Smooth muscle cell (in vitro differentiated cells): ENCODE data around the gene SDK1. TPM values are rescaled to one million over a fixed set of nuclear protein-coding genes. Genes with fewer than 3 reads are reported as not detected.

Experiments used
- DNase-seq: peaks from one replicate; lab custom pipeline; 2025; ENCODE audit not compliant: unreplicated experiment; lab: John Stamatoyannopoulos, UW
- H2AFZ ChIP-seq: fragments of 200-600 bp; sonication (generic); 2 replicates; pipeline ENCODE4 v1.6.0; 2016; ENCODE audit warnings: antibody characterized with exemption, low read depth, mild to moderate bottlenecking
- H3F3A ChIP-seq: fragments of 200-600 bp; sonication (generic); 2 replicates; pipeline ENCODE4 v1.6.0; 2017; ENCODE audit warnings: antibody characterized with exemption, low read depth
- H3K27ac ChIP-seq: fragments of 200-600 bp; sonication (generic); 2 replicates; pipeline ENCODE4 v1.5.1; 2016; ENCODE audit warnings: low read depth, mild to moderate bottlenecking
- H3K27me3 ChIP-seq: fragments of 200-600 bp; sonication (generic); 2 replicates; pipeline ENCODE4 v1.6.1; 2016; ENCODE audit warnings: low read depth, mild to moderate bottlenecking
- H3K36me3 ChIP-seq: fragments of 200-600 bp; sonication (generic); 2 replicates; pipeline ENCODE4 v1.5.1; 2016; ENCODE audit warnings: low read depth
- H3K4me1 ChIP-seq: fragments of 200-600 bp; sonication (generic); 2 replicates; pipeline ENCODE4 v1.5.1; 2016; ENCODE audit warnings: low read depth
- H3K4me2 ChIP-seq: fragments of 200-600 bp; sonication (generic); 2 replicates; pipeline ENCODE4 v1.6.0; 2016; ENCODE audit warnings: mild to moderate bottlenecking
- H3K4me3 ChIP-seq: fragments of 200-600 bp; sonication (generic); 2 replicates; pipeline ENCODE4 v1.5.1; 2016; ENCODE audit warnings: mild to moderate bottlenecking
- H3K79me2 ChIP-seq: fragments of 200-600 bp; sonication (generic); 2 replicates; pipeline ENCODE4 v1.6.0; 2016; ENCODE audit warnings: low read depth, mild to moderate bottlenecking
- H3K9ac ChIP-seq: fragments of 200-600 bp; sonication (generic); 2 replicates; pipeline ENCODE4 v1.6.0; 2016; ENCODE audit warnings: low read depth
- H3K9me3 ChIP-seq: fragments of 200-600 bp; sonication (generic); replicated peaks from 2 replicates; pipeline ENCODE4 v1.5.1; 2016; ENCODE audit warnings: low read depth
- H4K20me1 ChIP-seq: fragments of 200-600 bp; sonication (generic); 2 replicates; pipeline ENCODE4 v1.6.0; 2016; ENCODE audit warnings: low read depth
- WGBS: methylation state at CpG from one replicate; pipeline ENCODE4 v1.1.7; 2016; ENCODE audit warnings: low lambda C conversion rate; 5-methylcytosine and 5-hydroxymethylcytosine counted together
- polyA plus RNA-seq: library from polyadenylated mRNA; unstranded; fragments of >200 nt; fragmentation: Nextera tagmentation; extraction: Ambion mirVana; gene quantifications from 2 replicates; pipeline ENCODE4 v1.2.1, GENCODE V29; 2016
- total RNA-seq: library from RNA; depleted of rRNA; stranded (reverse); fragments of >200 nt; gene quantifications from 2 replicates; pipeline ENCODE4 v1.2.3, GENCODE V29; 2014
- TF ChIP-seq, protein P1 (sequence below): fragments of 200-600 bp; sonication (generic); IDR thresholded peaks from 2 replicates; pipeline ENCODE4 v1.5.1; 2017; ENCODE audit warnings: borderline replicate concordance, mild to moderate bottlenecking, antibody characterized with exemption; ENCODE audit not compliant: insufficient read depth, poor library complexity, severe bottlenecking

Gene SDK1
- total and polyA plus RNA-seq, 2 experiments from 2014 or later: 1.1 to 2.5 TPM

DNA sequence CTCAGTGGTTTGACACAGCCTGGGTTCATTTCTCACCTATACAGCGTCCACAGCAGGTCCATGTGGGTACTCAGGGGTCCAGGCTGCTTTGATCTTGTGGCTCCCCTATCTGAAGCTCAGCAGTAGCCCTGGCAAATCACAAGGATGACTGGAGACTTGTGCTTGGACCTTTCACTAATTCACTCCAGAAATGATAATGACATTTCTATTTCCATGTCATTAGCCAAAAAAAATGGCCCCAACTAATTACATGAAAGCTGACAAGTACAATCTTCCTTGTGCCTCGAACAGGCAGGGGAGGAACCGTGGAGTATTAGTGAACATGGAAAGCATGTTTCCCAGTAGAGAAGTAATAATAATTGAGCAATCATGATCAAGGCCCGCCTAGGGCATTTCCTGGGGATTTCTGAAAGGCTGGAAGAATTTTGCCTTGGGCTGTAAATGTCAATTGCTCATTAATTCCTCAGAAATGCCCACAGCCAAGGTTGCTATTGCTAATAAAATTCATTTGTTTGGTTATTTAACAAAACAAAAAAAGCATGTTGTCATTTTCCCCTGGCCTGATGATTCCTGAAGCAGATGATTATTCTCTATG, 586.1 kb downstream of the SDK1 start:
- no peaks in the 10 kb centered on the region for H3F3A ChIP-seq
- no peaks in the 10 kb centered on the region for H3K27me3 ChIP-seq
- H3K79me2 ChIP-seq: no peaks in the 10 kb centered on the region
- H3K36me3 ChIP-seq: no peaks in the 10 kb centered on the region
- no peak overlapping the region for H3K4me2 ChIP-seq
- WGBS: 75% methylated on average over 4 of the region's 4 CpGs
- no peak overlapping the region for H3K9ac ChIP-seq
- DNase-seq: no peak
- H3K4me1 ChIP-seq: no peaks in the 10 kb centered on the region
- no peak overlapping the region for H2AFZ ChIP-seq
- no peak overlapping the region for H3K4me3 ChIP-seq
- no peak overlapping the region for H3K27ac ChIP-seq
- TF ChIP-seq, protein P1, sequence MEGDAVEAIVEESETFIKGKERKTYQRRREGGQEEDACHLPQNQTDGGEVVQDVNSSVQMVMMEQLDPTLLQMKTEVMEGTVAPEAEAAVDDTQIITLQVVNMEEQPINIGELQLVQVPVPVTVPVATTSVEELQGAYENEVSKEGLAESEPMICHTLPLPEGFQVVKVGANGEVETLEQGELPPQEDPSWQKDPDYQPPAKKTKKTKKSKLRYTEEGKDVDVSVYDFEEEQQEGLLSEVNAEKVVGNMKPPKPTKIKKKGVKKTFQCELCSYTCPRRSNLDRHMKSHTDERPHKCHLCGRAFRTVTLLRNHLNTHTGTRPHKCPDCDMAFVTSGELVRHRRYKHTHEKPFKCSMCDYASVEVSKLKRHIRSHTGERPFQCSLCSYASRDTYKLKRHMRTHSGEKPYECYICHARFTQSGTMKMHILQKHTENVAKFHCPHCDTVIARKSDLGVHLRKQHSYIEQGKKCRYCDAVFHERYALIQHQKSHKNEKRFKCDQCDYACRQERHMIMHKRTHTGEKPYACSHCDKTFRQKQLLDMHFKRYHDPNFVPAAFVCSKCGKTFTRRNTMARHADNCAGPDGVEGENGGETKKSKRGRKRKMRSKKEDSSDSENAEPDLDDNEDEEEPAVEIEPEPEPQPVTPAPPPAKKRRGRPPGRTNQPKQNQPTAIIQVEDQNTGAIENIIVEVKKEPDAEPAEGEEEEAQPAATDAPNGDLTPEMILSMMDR: no peak
- no peaks in the 10 kb centered on the region for H3K9me3 ChIP-seq
- H4K20me1 ChIP-seq: no peaks in the 10 kb centered on the region

DNA sequence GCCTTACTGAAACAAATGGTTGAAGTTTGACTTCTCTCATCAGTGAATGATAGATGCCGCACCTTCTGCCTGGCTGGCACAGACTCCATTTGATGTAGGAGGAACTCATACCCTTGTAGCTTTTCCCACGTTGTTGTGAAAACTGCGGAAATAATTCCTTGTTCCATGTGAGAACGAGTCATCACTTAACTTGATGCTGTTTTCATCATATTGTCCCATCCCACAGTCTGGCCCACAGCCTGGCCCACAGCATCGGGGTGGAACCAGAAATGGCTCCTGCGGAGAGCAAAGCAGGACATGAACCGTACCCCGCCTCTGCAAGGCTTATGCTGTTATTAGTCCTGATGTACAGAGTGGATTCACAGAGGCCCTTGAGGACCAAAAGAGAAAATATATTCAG, 587.0 kb downstream of the SDK1 start:
- H2AFZ ChIP-seq: no peak overlapping the region
- no peaks in the 10 kb centered on the region for H3K9me3 ChIP-seq
- no peaks in the 10 kb centered on the region for H3F3A ChIP-seq
- DNase-seq: no peak
- WGBS: 53% methylated on average over 8 of the region's 8 CpGs
- H3K4me3 ChIP-seq: no peak overlapping the region
- no peak overlapping the region for H3K9ac ChIP-seq
- H3K36me3 ChIP-seq: no peaks in the 10 kb centered on the region
- no peaks in the 10 kb centered on the region for H4K20me1 ChIP-seq
- H3K4me1 ChIP-seq: no peaks in the 10 kb centered on the region
- no peaks in the 10 kb centered on the region for H3K79me2 ChIP-seq
- no peak overlapping the region for H3K4me2 ChIP-seq
- no peaks in the 10 kb centered on the region for H3K27me3 ChIP-seq
- no peak overlapping the region for H3K27ac ChIP-seq
- TF ChIP-seq, protein P1: no peak

DNA sequence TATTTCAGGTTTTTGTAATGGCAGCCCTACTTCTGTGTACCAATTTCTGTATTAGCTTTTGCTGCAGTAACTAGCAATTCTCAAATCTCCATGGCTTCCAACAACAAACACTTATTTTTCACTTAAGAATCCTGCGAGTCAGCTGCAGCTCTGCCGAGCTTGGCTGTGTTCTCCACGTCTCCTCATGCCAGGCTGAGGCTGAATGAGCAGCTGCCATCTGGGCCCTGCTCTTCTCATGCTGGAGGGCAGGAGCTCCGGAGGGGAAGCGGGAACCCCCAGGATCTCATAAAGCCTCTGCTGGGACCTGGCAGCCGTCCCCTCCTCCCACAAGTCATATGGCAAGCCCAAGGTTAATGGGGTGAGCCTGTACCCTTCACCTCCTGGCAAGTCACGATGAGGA, 591.1 kb downstream of the SDK1 start:
- Histone ChIP-seq H4K20me1 (no peaks in the 10 kb centered on the region), H2AFZ (no peak overlapping the region), H3F3A (no peaks in the 10 kb centered on the region), H3K27ac (no peak overlapping the region), H3K4me3 (no peak overlapping the region), H3K36me3 (no peaks in the 10 kb centered on the region), H3K9ac (no peak overlapping the region), H3K4me1 (peaks cover 5% of the 10 kb centered on the region), H3K79me2 (no peaks in the 10 kb centered on the region), H3K4me2 (no peak overlapping the region), H3K9me3 (no peaks in the 10 kb centered on the region), H3K27me3 (no peaks in the 10 kb centered on the region)
- TF ChIP-seq, protein P1: no peak
- no peak for DNase-seq
- 93% methylated on average over 7 of the region's 7 CpGs for WGBS

DNA sequence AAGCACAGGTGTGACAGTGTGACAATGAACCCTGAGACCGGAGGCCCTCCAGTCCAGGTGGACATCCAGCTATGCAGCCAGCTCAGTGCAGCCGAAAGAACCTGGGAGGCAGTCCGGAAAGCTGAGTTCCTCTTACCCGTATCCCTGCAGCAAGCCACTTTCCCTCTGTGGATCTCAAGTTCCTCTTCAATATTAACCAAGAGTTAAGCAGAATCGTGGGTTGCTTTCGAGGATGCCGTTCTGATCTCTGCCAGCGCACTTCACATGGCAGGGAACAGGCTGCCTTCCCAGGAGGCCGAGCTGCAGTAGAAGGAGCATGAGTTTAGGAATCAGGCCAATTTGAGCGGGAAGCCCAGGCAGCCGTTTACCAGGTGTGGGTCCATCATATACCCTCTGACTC, 591.6 kb downstream of the SDK1 start:
- H3K9me3 ChIP-seq: no peaks in the 10 kb centered on the region
- no peaks in the 10 kb centered on the region for H3K79me2 ChIP-seq
- no peak overlapping the region for H2AFZ ChIP-seq
- H3F3A ChIP-seq: no peaks in the 10 kb centered on the region
- H3K27ac ChIP-seq: no peak overlapping the region
- no peak overlapping the region for H3K9ac ChIP-seq
- H3K4me3 ChIP-seq: no peak overlapping the region
- no peaks in the 10 kb centered on the region for H3K36me3 ChIP-seq
- WGBS: 88% methylated on average over 11 of the region's 11 CpGs
- no peaks in the 10 kb centered on the region for H3K27me3 ChIP-seq
- TF ChIP-seq, protein P1: no peak
- no peak for DNase-seq
- no peaks in the 10 kb centered on the region for H4K20me1 ChIP-seq
- H3K4me1 ChIP-seq: peaks cover 5% of the 10 kb centered on the region
- H3K4me2 ChIP-seq: no peak overlapping the region
